ENCODE results near the gene PKNOX2. TPM values are rescaled to one million over a fixed set of nuclear protein-coding genes. Genes with fewer than 3 reads are reported as not detected.

The PKNOX2 gene
- total RNA-seq, 4 donors from 2014 or later: 1.5 to 8.2 (median 3.6) TPM

DNA sequence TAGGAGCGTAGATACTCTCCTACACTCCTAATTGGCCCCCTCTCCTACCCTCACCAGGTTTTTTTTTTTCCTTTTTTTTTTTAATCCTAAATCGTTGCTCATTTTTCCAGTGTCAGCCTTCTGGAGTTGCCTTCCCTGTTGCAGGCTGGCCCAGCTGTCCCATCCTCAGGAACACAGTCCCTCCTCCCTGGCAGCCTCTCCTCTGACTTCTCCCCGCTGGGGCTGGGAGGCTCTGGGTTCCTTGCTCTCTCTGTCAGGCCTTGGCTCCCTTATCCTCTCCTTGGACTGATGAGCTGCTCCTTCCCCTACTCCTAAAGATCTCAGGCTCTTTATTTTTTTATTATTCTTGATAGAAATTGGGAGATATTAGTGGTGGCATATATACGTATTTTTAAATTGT, 62.2 kb downstream of the PKNOX2 start:
- Histone ChIP-seq H3K36me3 (no peaks in the 10 kb centered on the region), H3K27ac (no peak overlapping the region), H3K4me1 (no peaks in the 10 kb centered on the region), H3K27me3 (no peaks in the 10 kb centered on the region), H3K4me3 (no peak overlapping the region), H3K9me3 (no peaks in the 10 kb centered on the region)
- no peak for TF ChIP-seq POLR2A (IDR thresholded peaks at IDR 0.05)
- TF ChIP-seq CTCF (IDR thresholded peaks at IDR 0.05): no peak
- TF ChIP-seq EP300 (IDR thresholded peaks at IDR 0.05): no peak
- no peak for TF ChIP-seq POLR2AphosphoS5 (IDR thresholded peaks at IDR 0.05)
- DNase-seq (ENCODE audit: low spot score in 2 of 2): no peak
- WGBS: 77% methylated on average over 4 of the region's 4 CpGs

GRCh38 chr11:125227151-125227550, 62.6 kb downstream of the PKNOX2 start:
- Histone ChIP-seq H3K4me1 (no peaks in the 10 kb centered on the region), H3K4me3 (no peak overlapping the region), H3K36me3 (no peaks in the 10 kb centered on the region), H3K9me3 (no peaks in the 10 kb centered on the region), H3K27ac (no peak overlapping the region), H3K27me3 (no peaks in the 10 kb centered on the region)
- TF ChIP-seq POLR2A (IDR thresholded peaks at IDR 0.05): no peak
- TF ChIP-seq EP300 (IDR thresholded peaks at IDR 0.05): no peak
- no peak for TF ChIP-seq CTCF (IDR thresholded peaks at IDR 0.05)
- TF ChIP-seq POLR2AphosphoS5 (IDR thresholded peaks at IDR 0.05): no peak
- no peak for DNase-seq (ENCODE audit: low spot score in 2 of 2)
- 87% methylated on average over 5 of the region's 5 CpGs for WGBS

- H3K27ac ChIP-seq: no peak overlapping the region
- no peak overlapping the region for H3K4me3 ChIP-seq
- no peaks in the 10 kb centered on the region for H3K36me3 ChIP-seq
- H3K27me3 ChIP-seq: peaks cover 3% of the 10 kb centered on the region
- no peak for DNase-seq (ENCODE audit: low spot score in 2 of 2)
- no peak for TF ChIP-seq POLR2AphosphoS5 (IDR thresholded peaks at IDR 0.05)
- no peak for TF ChIP-seq POLR2A (IDR thresholded peaks at IDR 0.05)
- TF ChIP-seq EP300 (IDR thresholded peaks at IDR 0.05): no peak
- no peak for TF ChIP-seq CTCF (IDR thresholded peaks at IDR 0.05)
- H3K4me1 ChIP-seq: no peaks in the 10 kb centered on the region
- H3K9me3 ChIP-seq: no peaks in the 10 kb centered on the region
- 89% methylated on average over 4 of the region's 4 CpGs for WGBS
These were observed 63.9 kb downstream of the PKNOX2 start for GRCh38 chr11:125228445-125228844.

DNA sequence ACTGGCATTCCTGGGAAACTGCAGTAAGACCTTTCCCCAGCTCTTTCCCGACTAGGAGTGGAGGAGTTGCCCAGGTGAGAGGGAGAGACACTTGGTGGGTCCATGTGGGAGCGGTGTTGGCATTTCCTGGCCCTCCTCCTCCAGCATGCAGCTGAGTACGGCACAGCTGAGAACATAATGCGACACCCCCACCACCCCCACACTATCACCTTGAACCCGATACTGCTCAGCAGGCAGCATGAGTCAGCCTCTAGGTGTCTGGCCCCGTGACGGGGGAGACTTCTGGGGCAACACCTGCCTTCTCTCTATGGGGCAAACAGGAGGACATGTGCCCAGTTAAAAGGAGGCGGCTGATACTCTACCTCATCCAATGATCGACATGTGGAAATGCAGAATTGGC, 64.4 kb downstream of the PKNOX2 start:
- 80% methylated on average over 7 of the region's 9 CpGs for WGBS
- no peaks in the 10 kb centered on the region for H3K9me3 ChIP-seq
- H3K4me3 ChIP-seq: no peak overlapping the region
- TF ChIP-seq POLR2A (IDR thresholded peaks at IDR 0.05): no peak
- no peak overlapping the region for H3K27ac ChIP-seq
- no peak for DNase-seq (ENCODE audit: low spot score in 2 of 2)
- H3K4me1 ChIP-seq: no peaks in the 10 kb centered on the region
- peaks cover 3% of the 10 kb centered on the region for H3K27me3 ChIP-seq
- no peaks in the 10 kb centered on the region for H3K36me3 ChIP-seq

DNA sequence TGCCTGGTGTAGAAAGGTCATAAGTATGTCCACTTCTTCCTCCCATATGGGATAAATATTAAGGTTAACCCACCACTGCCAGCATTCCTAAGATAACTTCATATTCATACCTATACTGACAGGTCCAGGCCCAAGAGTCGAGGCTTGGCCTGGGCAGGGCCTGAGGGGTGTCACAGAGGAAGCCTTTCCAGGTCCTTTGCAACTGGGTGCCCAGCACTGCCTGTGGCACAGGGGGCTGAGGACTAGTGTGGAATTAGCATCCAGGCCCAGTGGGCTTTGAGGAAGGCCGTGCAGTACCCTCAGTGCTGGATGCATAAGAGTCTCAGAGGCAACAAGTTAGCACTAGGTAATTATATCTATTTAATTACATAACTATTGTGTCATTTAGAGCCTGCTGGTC, 65.4 kb downstream of the PKNOX2 start:
- no peak for TF ChIP-seq CTCF (IDR thresholded peaks at IDR 0.05)
- Histone ChIP-seq H3K36me3 (no peaks in the 10 kb centered on the region), H3K27ac (no peak overlapping the region), H3K4me1 (no peaks in the 10 kb centered on the region), H3K9me3 (no peaks in the 10 kb centered on the region), H3K27me3 (peaks cover 3% of the 10 kb centered on the region), H3K4me3 (no peak overlapping the region)
- WGBS: 87% methylated on average over 2 of the region's 2 CpGs
- DNase-seq (ENCODE audit: low spot score in 2 of 2): no peak

GRCh38 chr11:125233116-125233515, 68.6 kb downstream of the PKNOX2 start:
- Histone ChIP-seq H3K4me1 (no peaks in the 10 kb centered on the region), H3K4me3 (no peak overlapping the region), H3K27ac (no peak overlapping the region), H3K27me3 (peaks cover 3% of the 10 kb centered on the region), H3K9me3 (no peaks in the 10 kb centered on the region), H3K36me3 (no peaks in the 10 kb centered on the region)
- TF ChIP-seq CTCF (IDR thresholded peaks at IDR 0.05) (no peak), EP300 (IDR thresholded peaks at IDR 0.05) (no peak), POLR2A (IDR thresholded peaks at IDR 0.05) (no peak), POLR2AphosphoS5 (IDR thresholded peaks at IDR 0.05) (no peak)
- 100% methylated on average over 1 of the region's 1 CpG for whole genome bisulfite sequencing
- DNase-seq (ENCODE audit: low spot score in 2 of 2): no peak

Measured in suprapubic skin (tissue), 4 donors.